ENCODE data around the gene KAT6B. TPM values are rescaled to one million over a fixed set of nuclear protein-coding genes. Genes with fewer than 3 reads are reported as not detected.

Gene KAT6B
- total and polyA plus RNA-seq, 2 experiments from 2014 or later = 15.8 to 36.2 TPM

DNA sequence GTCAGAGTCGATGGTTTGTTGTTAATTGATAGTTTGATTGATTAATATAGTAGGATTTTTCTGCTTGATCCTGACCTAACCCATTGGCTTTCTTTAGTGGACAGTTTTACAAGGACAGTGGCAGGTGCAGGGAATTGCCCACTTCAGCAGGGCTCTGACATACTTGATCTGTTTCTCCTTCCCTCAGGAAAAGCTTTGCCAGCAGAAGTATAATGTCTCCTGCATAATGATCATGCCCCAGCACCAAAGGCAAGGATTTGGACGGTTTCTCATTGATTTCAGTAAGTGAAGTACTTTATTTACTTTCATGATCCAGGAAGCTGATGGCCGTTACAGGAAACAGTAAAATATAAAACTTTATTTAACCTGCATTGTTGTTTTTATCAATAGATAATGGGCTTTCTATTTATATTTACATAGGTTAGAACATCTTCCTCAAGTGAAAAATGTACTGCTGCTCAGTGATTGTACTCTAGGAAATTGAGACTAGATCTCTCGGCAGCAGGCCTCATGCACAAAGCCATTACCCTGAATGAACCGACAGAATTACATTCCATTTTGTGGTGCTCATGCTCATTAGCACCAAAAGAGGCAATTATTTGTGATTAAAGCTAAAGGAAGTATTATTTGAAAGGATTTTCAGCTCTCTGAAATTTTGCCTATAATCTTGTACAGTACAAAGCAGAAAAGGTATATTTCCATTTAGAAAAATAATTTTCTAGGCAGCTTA, 162.6 kb downstream of the KAT6B start:
- WGBS (ENCODE audit: low lambda C conversion rate, missing lambda C conversion rate) = 75% methylated on average over 5 of the region's 5 CpGs
- Histone ChIP-seq H3K4me3 (no peak overlapping the region), H3K79me2 (no peaks in the 10 kb centered on the region), H4K20me1 (ENCODE audit: insufficient read depth, poor library complexity, severe bottlenecking) (no peaks in the 10 kb centered on the region), H3K9me2 (replicated peaks; ENCODE audit: insufficient read depth) (no peaks in the 10 kb centered on the region), H2AFZ (no peak overlapping the region), H3K4me2 (no peak overlapping the region), H3K4me1 (ENCODE audit: insufficient read depth) (no peaks in the 10 kb centered on the region), H3K36me3 (replicated peaks; ENCODE audit: insufficient read depth, low read depth) (no peaks in the 10 kb centered on the region), H3K9me3 (ENCODE audit: low read depth) (no peaks in the 10 kb centered on the region), H3K27ac (no peak overlapping the region), H3K27me3 (no peaks in the 10 kb centered on the region)
- no peak for DNase-seq (ENCODE audit: low spot score)
- TF ChIP-seq EZH2phosphoT487 (IDR thresholded peaks at IDR 0.05; ENCODE audit: low read depth, severe bottlenecking, unreplicated experiment) (no peak), EZH2 (IDR thresholded peaks at IDR 0.05; ENCODE audit: borderline replicate concordance) (no peak)
- TF ChIP-seq, protein P1, sequence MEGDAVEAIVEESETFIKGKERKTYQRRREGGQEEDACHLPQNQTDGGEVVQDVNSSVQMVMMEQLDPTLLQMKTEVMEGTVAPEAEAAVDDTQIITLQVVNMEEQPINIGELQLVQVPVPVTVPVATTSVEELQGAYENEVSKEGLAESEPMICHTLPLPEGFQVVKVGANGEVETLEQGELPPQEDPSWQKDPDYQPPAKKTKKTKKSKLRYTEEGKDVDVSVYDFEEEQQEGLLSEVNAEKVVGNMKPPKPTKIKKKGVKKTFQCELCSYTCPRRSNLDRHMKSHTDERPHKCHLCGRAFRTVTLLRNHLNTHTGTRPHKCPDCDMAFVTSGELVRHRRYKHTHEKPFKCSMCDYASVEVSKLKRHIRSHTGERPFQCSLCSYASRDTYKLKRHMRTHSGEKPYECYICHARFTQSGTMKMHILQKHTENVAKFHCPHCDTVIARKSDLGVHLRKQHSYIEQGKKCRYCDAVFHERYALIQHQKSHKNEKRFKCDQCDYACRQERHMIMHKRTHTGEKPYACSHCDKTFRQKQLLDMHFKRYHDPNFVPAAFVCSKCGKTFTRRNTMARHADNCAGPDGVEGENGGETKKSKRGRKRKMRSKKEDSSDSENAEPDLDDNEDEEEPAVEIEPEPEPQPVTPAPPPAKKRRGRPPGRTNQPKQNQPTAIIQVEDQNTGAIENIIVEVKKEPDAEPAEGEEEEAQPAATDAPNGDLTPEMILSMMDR (IDR thresholded peaks at IDR 0.05; ENCODE audit: poor library complexity) = no peak

DNA sequence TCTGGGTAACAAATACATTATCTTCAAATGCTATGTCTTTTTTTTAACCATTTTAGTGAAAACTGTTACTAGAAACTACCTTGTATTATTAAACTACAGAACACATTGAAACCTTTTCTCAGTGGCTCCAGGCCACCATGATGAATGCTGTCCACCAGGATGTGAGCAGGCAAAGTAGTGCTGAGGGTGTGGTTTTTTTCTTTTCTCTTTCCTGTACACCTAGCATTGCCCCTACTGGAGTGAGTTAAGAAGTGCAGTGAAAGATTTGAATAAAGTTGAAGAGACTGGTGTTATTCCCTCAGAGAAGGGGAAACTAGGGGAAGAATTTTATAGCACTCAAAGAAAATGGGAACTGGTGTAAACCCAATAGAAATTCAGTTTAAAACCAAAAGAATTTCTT, 165.0 kb downstream of the KAT6B start:
- Histone ChIP-seq H3K4me1 (ENCODE audit: insufficient read depth) (no peaks in the 10 kb centered on the region), H3K9me3 (ENCODE audit: low read depth) (no peaks in the 10 kb centered on the region), H3K4me2 (no peak overlapping the region), H2AFZ (no peak overlapping the region), H3K27ac (no peak overlapping the region), H3K27me3 (no peaks in the 10 kb centered on the region), H3K36me3 (replicated peaks; ENCODE audit: insufficient read depth, low read depth) (no peaks in the 10 kb centered on the region), H3K79me2 (no peaks in the 10 kb centered on the region), H4K20me1 (ENCODE audit: insufficient read depth, poor library complexity, severe bottlenecking) (no peaks in the 10 kb centered on the region), H3K9me2 (replicated peaks; ENCODE audit: insufficient read depth) (no peaks in the 10 kb centered on the region), H3K4me3 (no peak overlapping the region)
- TF ChIP-seq, protein P1 (IDR thresholded peaks at IDR 0.05; ENCODE audit: poor library complexity) = peak; percentile 31
- no peak for TF ChIP-seq EZH2phosphoT487 (IDR thresholded peaks at IDR 0.05; ENCODE audit: low read depth, severe bottlenecking, unreplicated experiment)
- peak; percentile 30 for DNase-seq (ENCODE audit: low spot score)

DNA sequence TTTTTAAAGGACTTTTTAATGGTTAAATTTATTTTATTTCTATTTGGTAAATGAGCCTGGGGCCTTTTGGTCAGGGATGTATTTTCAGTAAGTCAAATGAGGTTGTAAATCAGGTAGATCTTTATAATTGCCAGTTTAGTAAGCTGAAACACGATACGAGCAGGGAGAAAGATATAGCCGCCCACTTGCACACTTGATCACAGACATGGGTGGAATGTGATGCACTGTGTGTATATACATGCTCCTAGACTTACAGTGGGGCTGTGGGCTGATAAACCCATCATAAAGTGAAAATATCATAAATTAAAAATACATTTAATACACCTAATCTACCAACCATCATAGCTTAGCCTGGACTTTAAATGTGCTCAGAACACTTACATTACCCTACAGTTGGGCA, 165.7 kb downstream of the KAT6B start:
- WGBS (ENCODE audit: low lambda C conversion rate, missing lambda C conversion rate) = 82% methylated on average over 3 of the region's 3 CpGs
- no peak overlapping the region for H3K4me3 ChIP-seq
- no peaks in the 10 kb centered on the region for H3K9me2 ChIP-seq (replicated peaks; ENCODE audit: insufficient read depth)
- no peak for DNase-seq (ENCODE audit: low spot score)
- TF ChIP-seq, protein P1 (IDR thresholded peaks at IDR 0.05; ENCODE audit: poor library complexity) = no peak
- no peak for TF ChIP-seq EZH2 (IDR thresholded peaks at IDR 0.05; ENCODE audit: borderline replicate concordance)
- TF ChIP-seq EZH2phosphoT487 (IDR thresholded peaks at IDR 0.05; ENCODE audit: low read depth, severe bottlenecking, unreplicated experiment) = no peak
- H3K36me3 ChIP-seq (replicated peaks; ENCODE audit: insufficient read depth, low read depth) = no peaks in the 10 kb centered on the region
- no peak overlapping the region for H3K27ac ChIP-seq
- H3K27me3 ChIP-seq = no peaks in the 10 kb centered on the region
- H3K9me3 ChIP-seq (ENCODE audit: low read depth) = no peaks in the 10 kb centered on the region
- no peaks in the 10 kb centered on the region for H3K4me1 ChIP-seq (ENCODE audit: insufficient read depth)
- no peak overlapping the region for H2AFZ ChIP-seq
- no peak overlapping the region for H3K4me2 ChIP-seq
- H4K20me1 ChIP-seq (ENCODE audit: insufficient read depth, poor library complexity, severe bottlenecking) = no peaks in the 10 kb centered on the region
- H3K79me2 ChIP-seq = no peaks in the 10 kb centered on the region

Data from hepatocyte (in vitro differentiated cells).